ENCODE measurements around the gene DNAH11.

DNA sequence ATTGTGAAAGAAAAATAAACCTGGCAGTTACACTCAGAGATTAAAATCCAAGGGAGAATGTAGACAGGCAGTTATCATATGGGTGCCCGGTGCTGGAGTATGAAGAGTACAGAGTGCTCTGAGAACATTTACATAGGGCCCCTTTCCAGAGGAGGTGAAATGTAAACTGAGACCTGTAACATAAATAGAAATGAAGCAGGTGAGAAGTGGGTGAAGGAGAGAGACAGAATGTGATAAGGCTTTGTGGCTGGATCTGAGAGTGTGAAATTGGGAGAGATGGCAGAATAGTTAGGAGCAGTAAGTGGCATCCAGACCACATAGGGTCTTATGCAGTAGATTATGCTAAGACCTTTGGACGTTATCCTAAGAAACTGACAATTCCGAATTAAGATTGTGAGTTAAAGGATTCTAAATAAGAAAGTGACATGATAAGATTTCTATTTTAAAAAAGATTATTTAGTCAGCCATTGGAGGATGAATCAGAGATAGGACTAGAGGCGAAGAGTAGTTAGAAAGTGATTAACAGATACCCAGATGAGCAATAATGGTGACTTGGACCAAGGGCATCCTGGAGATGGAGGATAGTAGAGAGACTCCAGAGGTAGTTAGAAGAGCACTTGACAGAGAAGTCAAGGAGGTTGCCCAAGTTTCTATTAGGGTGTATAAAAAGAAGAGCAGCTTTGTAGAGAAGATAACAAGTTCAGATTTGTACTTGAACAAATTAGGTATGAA lies 36.7 kb downstream of the DNAH11 start:
- TF ChIP-seq, protein P1, sequence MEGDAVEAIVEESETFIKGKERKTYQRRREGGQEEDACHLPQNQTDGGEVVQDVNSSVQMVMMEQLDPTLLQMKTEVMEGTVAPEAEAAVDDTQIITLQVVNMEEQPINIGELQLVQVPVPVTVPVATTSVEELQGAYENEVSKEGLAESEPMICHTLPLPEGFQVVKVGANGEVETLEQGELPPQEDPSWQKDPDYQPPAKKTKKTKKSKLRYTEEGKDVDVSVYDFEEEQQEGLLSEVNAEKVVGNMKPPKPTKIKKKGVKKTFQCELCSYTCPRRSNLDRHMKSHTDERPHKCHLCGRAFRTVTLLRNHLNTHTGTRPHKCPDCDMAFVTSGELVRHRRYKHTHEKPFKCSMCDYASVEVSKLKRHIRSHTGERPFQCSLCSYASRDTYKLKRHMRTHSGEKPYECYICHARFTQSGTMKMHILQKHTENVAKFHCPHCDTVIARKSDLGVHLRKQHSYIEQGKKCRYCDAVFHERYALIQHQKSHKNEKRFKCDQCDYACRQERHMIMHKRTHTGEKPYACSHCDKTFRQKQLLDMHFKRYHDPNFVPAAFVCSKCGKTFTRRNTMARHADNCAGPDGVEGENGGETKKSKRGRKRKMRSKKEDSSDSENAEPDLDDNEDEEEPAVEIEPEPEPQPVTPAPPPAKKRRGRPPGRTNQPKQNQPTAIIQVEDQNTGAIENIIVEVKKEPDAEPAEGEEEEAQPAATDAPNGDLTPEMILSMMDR (conservative IDR thresholded peaks at IDR 0.05; ENCODE audit: low read depth, low read length), result no peak
- TF ChIP-seq EZH2 (IDR thresholded peaks at IDR 0.05; ENCODE audit: low read length, unreplicated experiment) (no peak), EZH2phosphoT487 (IDR thresholded peaks at IDR 0.05; ENCODE audit: borderline replicate concordance, low read length) (no peak)

Data from PC-3 (cell line).